Thyroid gland (tissue), 4 donors: ENCODE results near the gene TMEM255B. TPM values are rescaled to one million over a fixed set of nuclear protein-coding genes. Genes with fewer than 3 reads are reported as not detected.
"Not testable (repeated sequence)": the region's sequence is repeated elsewhere in the genome, so short reads cannot be mapped to it uniquely, and the experiment has no call there.

Experiments used
- DNase-seq, 2 donors: peaks; one replicate each; pipeline ENCODE4 v3.0.0-alpha.2; 2019
- H3K27ac ChIP-seq, 3 donors: fragments of 200-600 bp; sonication (generic); 1 replicate in 2 of 3; 2 replicates in 1 of 3; pipeline ENCODE4 v1.5.1; 2016 to 2019; ENCODE audit warnings: mild to moderate bottlenecking in 1 of 3, moderate library complexity in 1 of 3
- H3K27me3 ChIP-seq: fragments of 200-600 bp; sonication (generic); one replicate; pipeline ENCODE4 v1.5.1; 2019
- H3K36me3 ChIP-seq, 2 donors: fragments of 200-600 bp; sonication (generic); one replicate each; pipeline ENCODE4 v1.5.1; 2016 to 2019
- H3K4me1 ChIP-seq, 2 donors: fragments of 200-600 bp; sonication (generic); one replicate each; pipeline ENCODE4 v1.5.1; 2017 to 2019
- H3K4me3 ChIP-seq, 3 donors: fragments of 200-600 bp; sonication (generic); replicated peaks in 1 of 3; 1 replicate in 2 of 3; 2 replicates in 1 of 3; pipeline ENCODE4 v1.5.1; 2016; ENCODE audit warnings: mild to moderate bottlenecking in 1 of 3
- H3K9me3 ChIP-seq: fragments of 200-600 bp; sonication (generic); one replicate; pipeline ENCODE4 v1.5.1; 2017
- CTCF ChIP-seq, 6 experiments: fragments of 200-600 bp in 3 of 6; fragments of 450-650 bp in 3 of 6; sonication (generic) in 3 of 6; IDR thresholded peaks; one replicate each; pipeline ENCODE4 v1.5.1; 2016 to 2019; ENCODE audit warnings: antibody characterized with exemption in 6 of 6, mild to moderate bottlenecking in 2 of 6, inconsistent platforms in 1 of 6, moderate library complexity in 1 of 6
- POLR2A ChIP-seq, 2 donors: fragments of 450-650 bp; IDR thresholded peaks; one replicate each; pipeline ENCODE4 v1.6.1; 2017; ENCODE audit warnings: antibody characterized with exemption in 2 of 2, mild to moderate bottlenecking in 2 of 2, moderate library complexity in 1 of 2
- WGBS, 2 donors: methylation state at CpG; one replicate each; pipeline ENCODE4 v1.1.5; 2017; 5-methylcytosine and 5-hydroxymethylcytosine counted together
- intact Hi-C: fragments of 100-400 bp; cut with DNase I; formaldehyde crosslinking; loops from one replicate; pipeline ENCODE4 v1.15.1; 2023
- total RNA-seq, 4 donors: library from RNA; depleted of rRNA; stranded (reverse); fragments of >200 nt; gene quantifications; one replicate each; pipeline ENCODE4 v1.2.3, GENCODE V29; 2016

The TMEM255B gene
- total RNA-seq, 4 donors from 2014 or later = 6.1 to 9.2 (median 8.3) TPM

- Histone ChIP-seq H3K9me3 (no peaks in the 10 kb centered on the region), H3K4me3 (no peak overlapping the region), H3K27me3 (no peaks in the 10 kb centered on the region), H3K4me1 (peaks cover 32 to 52% of the 10 kb centered on the region in 2 donors), H3K27ac (peak overlapping the region; percentile 75 to 92 (median 80)), H3K36me3 (peaks cover 13 to 27% of the 10 kb centered on the region in 2 donors)
- intact Hi-C loops = no loop called here
- 56 to 85% methylated on average over 6 to 11 of the region's 24 CpGs for WGBS, 2 donors
- TF ChIP-seq POLR2A (IDR thresholded peaks at IDR 0.05) = no peak
- TF ChIP-seq CTCF (IDR thresholded peaks at IDR 0.05) = no peak
- peak; percentile 77 to 81 for DNase-seq
Observed at GRCh38 chr13:113821847-113822246, 62.8 kb downstream of the TMEM255B start.

- TF ChIP-seq POLR2A (IDR thresholded peaks at IDR 0.05) (no peak), CTCF (IDR thresholded peaks at IDR 0.05) (no peak)
- Histone ChIP-seq H3K9me3 (no peaks in the 10 kb centered on the region), H3K4me1 (peaks cover 32 to 49% of the 10 kb centered on the region in 2 donors), H3K27ac (peak overlapping the region in 2 of 3 donors; percentile 80 to 92), H3K4me3 (no peak overlapping the region), H3K27me3 (no peaks in the 10 kb centered on the region), H3K36me3 (peaks cover 17 to 31% of the 10 kb centered on the region in 2 donors)
- no peak for DNase-seq
- intact Hi-C loops = no loop called here
- 100% methylated on average over 4 of the region's 12 CpGs; no CpG with 5 or more reads in 1 of the 2 donors for WGBS, 2 donors
Observed at GRCh38 chr13:113822266-113822665, 63.2 kb downstream of the TMEM255B start.

- no peak for TF ChIP-seq POLR2A (IDR thresholded peaks at IDR 0.05)
- TF ChIP-seq CTCF (IDR thresholded peaks at IDR 0.05) = no peak
- Histone ChIP-seq H3K27me3 (no peaks in the 10 kb centered on the region), H3K9me3 (no peaks in the 10 kb centered on the region), H3K4me1 (peaks cover 28 to 42% of the 10 kb centered on the region in 2 donors), H3K36me3 (peaks cover 22 to 39% of the 10 kb centered on the region in 2 donors), H3K27ac (no peak overlapping the region), H3K4me3 (no peak overlapping the region)
- DNase-seq = no peak
- WGBS, 2 donors = 95% methylated on average over 34 to 39 of the region's 45 CpGs
- intact Hi-C loops = no loop called here
Observed at GRCh38 chr13:113822956-113823744, 64.1 kb downstream of the TMEM255B start.

GRCh38 chr13:113823771-113824170, 64.7 kb downstream of the TMEM255B start:
- WGBS, 2 donors = 96 to 100% methylated on average over 10 to 17 of the region's 19 CpGs
- TF ChIP-seq CTCF (IDR thresholded peaks at IDR 0.05) (no peak), POLR2A (IDR thresholded peaks at IDR 0.05) (no peak)
- peaks cover 22 to 43% of the 10 kb centered on the region in 2 donors for H3K36me3 ChIP-seq
- H3K9me3 ChIP-seq = no peaks in the 10 kb centered on the region
- peaks cover 21 to 36% of the 10 kb centered on the region in 2 donors for H3K4me1 ChIP-seq
- intact Hi-C loops = no loop called here
- no peak overlapping the region for H3K4me3 ChIP-seq
- no peak for DNase-seq
- H3K27me3 ChIP-seq = no peaks in the 10 kb centered on the region
- no peak overlapping the region for H3K27ac ChIP-seq

GRCh38 chr13:113825841-113826240, 66.8 kb downstream of the TMEM255B start:
- intact Hi-C loops = no loop called here
- peaks cover 10 to 15% of the 10 kb centered on the region in 2 donors for H3K4me1 ChIP-seq
- no peak for DNase-seq
- no peak for TF ChIP-seq POLR2A (IDR thresholded peaks at IDR 0.05)
- TF ChIP-seq CTCF (IDR thresholded peaks at IDR 0.05) = no peak
- peaks cover 22 to 43% of the 10 kb centered on the region in 2 donors for H3K36me3 ChIP-seq
- H3K27me3 ChIP-seq = no peaks in the 10 kb centered on the region
- no peak overlapping the region for H3K27ac ChIP-seq
- H3K4me3 ChIP-seq = no peak overlapping the region
- 94 to 95% methylated on average over 7 to 15 of the region's 16 CpGs for WGBS, 2 donors
- no peaks in the 10 kb centered on the region for H3K9me3 ChIP-seq

- H3K27ac ChIP-seq, H3K4me3 ChIP-seq, H3K27me3 ChIP-seq, intact Hi-C loops, DNase-seq, H3K9me3 ChIP-seq: not testable (repeated sequence)
- H3K36me3 ChIP-seq = peaks cover 22 to 43% of the 10 kb centered on the region in 2 donors
- H3K4me1 ChIP-seq = peaks cover 7 to 10% of the 10 kb centered on the region in 2 donors
- 83 to 85% methylated on average over 23 to 26 of the region's 35 CpGs for WGBS, 2 donors
Observed at GRCh38 chr13:113826446-113826845, 67.4 kb downstream of the TMEM255B start.
